ENCODE results near the gene PDCD10.

PDCD10 gene

GRCh38 chr3:167684388-167684993 is 50.2 kb downstream of the PDCD10 start:
- peak; percentile 66 for DNase-seq (ENCODE audit: low spot score)

- DNase-seq (ENCODE audit: low spot score): no peak
These were observed 55.2 kb downstream of the PDCD10 start for GRCh38 chr3:167679526-167679925.

- no peak for DNase-seq (ENCODE audit: low spot score)
These were observed 58.8 kb downstream of the PDCD10 start for GRCh38 chr3:167675848-167676247.

GRCh38 chr3:167673221-167673620 is 61.5 kb downstream of the PDCD10 start:
- DNase-seq (ENCODE audit: low spot score): no peak

GRCh38 chr3:167671878-167672427 is 62.7 kb downstream of the PDCD10 start:
- DNase-seq (ENCODE audit: low spot score): no peak

- no peak for DNase-seq (ENCODE audit: low spot score)
These were observed 65.0 kb downstream of the PDCD10 start for GRCh38 chr3:167669699-167670098.

- no peak for DNase-seq (ENCODE audit: low spot score)
These were observed 66.0 kb downstream of the PDCD10 start for GRCh38 chr3:167668651-167669050.

- DNase-seq (ENCODE audit: low spot score): no peak
These were observed 68.1 kb downstream of the PDCD10 start for GRCh38 chr3:167666563-167666962.

GRCh38 chr3:167662919-167663400 is 71.7 kb downstream of the PDCD10 start:
- DNase-seq (ENCODE audit: low spot score): no peak

- peak; percentile 52 for DNase-seq (ENCODE audit: low spot score)
These were observed 76.9 kb downstream of the PDCD10 start for GRCh38 chr3:167657684-167658225.

GRCh38 chr3:167656821-167657220 is 77.9 kb downstream of the PDCD10 start:
- DNase-seq (ENCODE audit: low spot score): no peak

GRCh38 chr3:167653760-167654159 is 80.9 kb downstream of the PDCD10 start, which contains the start of gene WDR49:
Gene WDR49, minus strand, starts transcription at chr3:167653942. Its CDS starts 517 bp downstream, at chr3:167653425.
- no peak for DNase-seq (ENCODE audit: low spot score)

- no peak for DNase-seq (ENCODE audit: low spot score)
These were observed 81.5 kb downstream of the PDCD10 start for GRCh38 chr3:167653155-167653554.

GRCh38 chr3:167651826-167652225 is 82.9 kb downstream of the PDCD10 start:
- DNase-seq (ENCODE audit: low spot score): no peak

GRCh38 chr3:167650459-167650858 is 84.2 kb downstream of the PDCD10 start:
- no peak for DNase-seq (ENCODE audit: low spot score)

- no peak for DNase-seq (ENCODE audit: low spot score)
These were observed 84.9 kb downstream of the PDCD10 start for GRCh38 chr3:167649746-167650145.

- DNase-seq (ENCODE audit: low spot score): no peak
These were observed 90.1 kb downstream of the PDCD10 start for GRCh38 chr3:167644611-167645010.

Small RNA genes lying within 50 kb of the gene (small RNA-seq; reads per million reads assigned to genes)
- gene HMGN1P8: 0 reads per million in 2 experiments
